KG1 (cell line): ENCODE data around the gene TNF.

Experiments
- DNase-seq: peaks from one replicate; lab custom pipeline; 2025; lab: John Stamatoyannopoulos, UW

The TNF gene

GRCh38 chr6:31573239-31574105 lies 1.9 kb upstream of the TNF start:
- DNase-seq, result no peak

- DNase-seq, result no peak
These were observed 981 bp upstream of the TNF start for GRCh38 chr6:31574106-31575061.

GRCh38 chr6:31575952-31576685 lies 754 bp downstream of the TNF start:
- no peak for DNase-seq

GRCh38 chr6:31576897-31577578 lies 1.7 kb downstream of the TNF start:
- DNase-seq, result no peak

GRCh38 chr6:31577579-31577966 lies 2.2 kb downstream of the TNF start:
- no peak for DNase-seq

GRCh38 chr6:31578184-31579118 lies 3.1 kb downstream of the TNF start:
- no peak for DNase-seq

GRCh38 chr6:31579119-31579505 lies 3.7 kb downstream of the TNF start:
- no peak for DNase-seq

- DNase-seq, result no peak
These were observed 4.4 kb downstream of the TNF start for GRCh38 chr6:31579546-31580437.

- DNase-seq, result no peak
These were observed 5.0 kb downstream of the TNF start for GRCh38 chr6:31580438-31580740.

GRCh38 chr6:31580807-31581433 lies 5.6 kb downstream of the TNF start:
- DNase-seq, result peak; percentile 51

- peak; percentile 40 for DNase-seq
These were observed 6.3 kb downstream of the TNF start for GRCh38 chr6:31581434-31582229.

- DNase-seq, result no peak
These were observed 6.9 kb downstream of the TNF start, which contains the start of gene LTB for GRCh38 chr6:31582230-31582643. TSS of gene LTB (minus strand) at chr6:31582424. CDS start at chr6:31582417, 7 bp downstream.

- peak; percentile 90 for DNase-seq
These were observed 10.1 kb downstream of the TNF start for GRCh38 chr6:31585491-31585890.

- DNase-seq, result peak; percentile 90
These were observed 10.6 kb downstream of the TNF start, which contains the start of gene LST1 for GRCh38 chr6:31586008-31586407. TSS of gene LST1 (plus strand) at chr6:31586277. CDS start at chr6:31587300, 1,023 bp downstream.

GRCh38 chr6:31586599-31587281 lies 11.4 kb downstream of the TNF start:
- DNase-seq, result peak; percentile 90

- no peak for DNase-seq
These were observed 12.7 kb downstream of the TNF start for GRCh38 chr6:31587791-31588777.
